Measurements from ENCODE around the gene MAP2K4.
"Not testable (repeated sequence)": the region's sequence is repeated elsewhere in the genome, so short reads cannot be mapped to it uniquely, and the experiment has no call there.

Gene MAP2K4

GRCh38 chr17:12094336-12094735 is 73.7 kb downstream of the MAP2K4 start:
- FAIRE-seq: no peak

- no peak for FAIRE-seq
These were observed 74.8 kb downstream of the MAP2K4 start for GRCh38 chr17:12095522-12095921.

GRCh38 chr17:12097326-12097725 is 76.6 kb downstream of the MAP2K4 start:
- no peak for FAIRE-seq

GRCh38 chr17:12098568-12098967 is 77.9 kb downstream of the MAP2K4 start:
- no peak for FAIRE-seq

GRCh38 chr17:12099412-12099811 is 78.7 kb downstream of the MAP2K4 start:
- FAIRE-seq: no peak

GRCh38 chr17:12104831-12105230 is 84.2 kb downstream of the MAP2K4 start:
- FAIRE-seq: no peak

GRCh38 chr17:12107905-12108304 is 87.2 kb downstream of the MAP2K4 start:
- no peak for FAIRE-seq

- FAIRE-seq: no peak
These were observed 90.2 kb downstream of the MAP2K4 start for GRCh38 chr17:12110906-12111305.

- no peak for FAIRE-seq
These were observed 92.5 kb downstream of the MAP2K4 start for GRCh38 chr17:12113156-12113555.

GRCh38 chr17:12114686-12115418 is 94.2 kb downstream of the MAP2K4 start:
- no peak for FAIRE-seq

GRCh38 chr17:12116143-12116542 is 95.5 kb downstream of the MAP2K4 start:
- no peak for FAIRE-seq

- FAIRE-seq: no peak
These were observed 97.9 kb downstream of the MAP2K4 start for GRCh38 chr17:12118617-12119016.

- FAIRE-seq: no peak
These were observed 101.4 kb downstream of the MAP2K4 start for GRCh38 chr17:12122075-12122474.

- FAIRE-seq: no peak
These were observed 106.5 kb downstream of the MAP2K4 start for GRCh38 chr17:12127177-12127576.

GRCh38 chr17:12127667-12128066 is 107.0 kb downstream of the MAP2K4 start:
- no peak for FAIRE-seq

- no peak for FAIRE-seq
These were observed 108.3 kb downstream of the MAP2K4 start for GRCh38 chr17:12128946-12129345.

- no peak for FAIRE-seq
These were observed 112.5 kb downstream of the MAP2K4 start for GRCh38 chr17:12133183-12133582.

- FAIRE-seq: no peak
These were observed 113.4 kb downstream of the MAP2K4 start for GRCh38 chr17:12134101-12134500.

- no peak for FAIRE-seq
These were observed 113.9 kb downstream of the MAP2K4 start for GRCh38 chr17:12134587-12134986.

GRCh38 chr17:12136243-12136642 is 115.6 kb downstream of the MAP2K4 start:
- no peak for FAIRE-seq

GRCh38 chr17:12136646-12137045 is 116.0 kb downstream of the MAP2K4 start:
- no peak for FAIRE-seq

- no peak for FAIRE-seq
These were observed 117.2 kb downstream of the MAP2K4 start for GRCh38 chr17:12137859-12138258.

GRCh38 chr17:12140685-12141084 is 120.0 kb downstream of the MAP2K4 start:
- no peak for FAIRE-seq

GRCh38 chr17:12162187-12162586 is 141.5 kb downstream of the MAP2K4 start:
- not testable (repeated sequence) for FAIRE-seq

- no peak for FAIRE-seq
These were observed 143.4 kb downstream of the MAP2K4 start for GRCh38 chr17:12164085-12164484.

All from endometrium (tissue), 2 donors.